HG03460 (cell line): ENCODE measurements around the gene TTC1.
"Not testable (repeated sequence)": the region's sequence is repeated elsewhere in the genome, so short reads cannot be mapped to it uniquely, and the experiment has no call there.

ENCODE experiments used
- ATAC-seq: cut with Tn5 transposase; IDR thresholded peaks from one replicate; pipeline ENCODE4 v1.9.1; 2021; ENCODE audit not compliant: unreplicated experiment

Gene TTC1

DNA sequence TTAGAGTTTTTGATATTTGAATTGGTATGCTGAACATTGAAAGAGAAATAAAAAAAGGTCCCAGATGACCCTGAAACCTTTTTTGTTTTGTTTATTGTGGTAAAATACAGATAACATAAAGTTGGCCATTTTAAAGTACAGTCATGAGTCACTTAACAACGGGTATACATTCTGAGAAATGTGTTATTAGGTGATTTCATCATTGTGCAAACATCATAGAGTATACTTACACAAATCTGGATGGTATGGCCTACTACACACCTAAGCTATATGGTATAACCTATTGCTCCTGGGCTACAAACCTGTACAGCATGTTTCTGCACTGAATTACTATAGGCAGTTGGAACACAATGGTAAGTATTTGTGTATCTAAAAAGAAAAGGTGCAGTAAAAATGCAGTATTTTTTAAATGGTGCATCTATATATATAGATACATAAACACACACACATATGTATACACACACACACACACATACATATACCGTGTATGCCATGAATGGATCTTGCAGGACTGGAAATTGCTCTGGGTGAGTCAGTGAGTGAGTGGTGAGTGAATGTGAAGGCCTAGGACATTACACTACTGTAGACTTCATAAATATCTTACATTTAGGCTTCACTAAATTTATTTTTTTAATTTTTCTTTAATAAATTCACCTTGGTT lies 31.0 kb downstream of the TTC1 start:
- ATAC-seq: no peak

DNA sequence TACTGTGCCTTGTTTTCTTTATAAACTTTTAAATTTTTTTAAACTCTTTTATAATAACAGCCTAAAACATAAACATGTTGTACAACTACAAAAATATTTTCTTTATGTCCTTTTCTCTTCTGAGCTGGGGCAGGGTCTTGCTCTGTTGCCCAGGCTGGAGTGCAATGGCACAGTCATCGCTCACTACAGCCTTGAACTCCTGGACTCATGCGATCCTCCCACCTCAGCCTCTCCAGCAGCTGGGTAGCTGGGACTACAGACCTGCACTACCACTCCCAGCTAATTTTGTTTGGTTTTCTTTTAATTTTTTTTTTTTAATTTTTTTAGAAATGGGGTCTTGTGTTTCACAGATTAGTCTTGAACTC lies 31.5 kb downstream of the TTC1 start:
- ATAC-seq: no peak

DNA sequence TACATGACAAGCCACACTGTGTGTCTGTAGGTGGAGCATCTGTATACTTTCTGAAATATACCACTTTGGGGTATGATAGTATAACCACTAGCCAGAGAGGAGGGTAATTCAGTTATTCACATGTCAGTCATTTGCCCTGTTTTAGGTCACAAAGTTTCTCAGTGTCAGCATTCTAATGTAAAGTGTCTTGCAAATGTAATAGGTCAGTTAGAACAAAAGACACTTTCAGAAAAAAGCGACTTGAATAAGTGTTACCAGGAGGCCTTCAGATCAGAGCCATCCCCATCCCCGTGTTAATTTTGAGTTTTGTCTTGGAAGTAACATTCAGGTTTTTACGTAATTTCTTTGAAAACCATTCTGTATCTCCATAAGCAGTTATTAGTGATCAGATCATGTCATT lies 33.7 kb downstream of the TTC1 start:
- no peak for ATAC-seq

DNA sequence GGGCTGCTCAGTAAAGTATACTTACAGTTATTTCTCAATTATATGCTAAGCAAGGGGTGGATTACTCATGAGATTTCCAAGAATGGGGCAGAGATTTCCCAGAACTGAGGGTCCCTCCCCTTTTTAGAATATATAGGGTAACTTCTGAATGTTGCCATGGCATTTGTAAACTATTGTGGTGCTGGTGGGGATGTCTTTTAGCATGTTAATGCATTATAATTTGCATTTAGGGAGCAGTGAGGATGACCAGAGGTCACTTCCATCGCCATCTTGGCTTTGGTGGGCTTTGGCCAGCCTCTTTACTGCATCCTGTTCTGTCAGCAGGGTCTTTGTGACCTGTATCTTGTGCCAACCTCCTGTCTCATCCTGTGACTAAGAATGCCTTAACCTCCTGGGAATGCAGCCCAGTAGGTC lies 35.5 kb downstream of the TTC1 start:
- ATAC-seq: no peak

DNA sequence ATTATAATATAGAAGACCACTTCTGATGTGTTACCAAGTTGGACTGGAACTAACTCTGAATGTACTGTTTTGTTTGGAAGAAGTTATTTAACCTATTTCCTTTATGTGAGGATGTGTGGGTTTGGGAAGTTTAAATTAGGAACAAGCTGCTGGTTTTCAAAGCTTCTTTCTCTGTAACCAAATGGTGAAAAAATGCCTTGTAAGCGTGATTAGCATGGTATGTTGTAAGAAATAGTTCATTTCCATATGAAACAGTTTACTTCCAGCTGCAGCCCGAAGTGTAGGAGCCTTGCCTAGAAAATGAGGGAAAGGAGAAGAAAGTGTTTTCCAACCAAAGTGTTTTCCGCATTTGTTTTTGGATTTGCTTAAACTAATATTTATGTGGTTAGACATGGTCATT lies 36.0 kb downstream of the TTC1 start:
- no peak for ATAC-seq

DNA sequence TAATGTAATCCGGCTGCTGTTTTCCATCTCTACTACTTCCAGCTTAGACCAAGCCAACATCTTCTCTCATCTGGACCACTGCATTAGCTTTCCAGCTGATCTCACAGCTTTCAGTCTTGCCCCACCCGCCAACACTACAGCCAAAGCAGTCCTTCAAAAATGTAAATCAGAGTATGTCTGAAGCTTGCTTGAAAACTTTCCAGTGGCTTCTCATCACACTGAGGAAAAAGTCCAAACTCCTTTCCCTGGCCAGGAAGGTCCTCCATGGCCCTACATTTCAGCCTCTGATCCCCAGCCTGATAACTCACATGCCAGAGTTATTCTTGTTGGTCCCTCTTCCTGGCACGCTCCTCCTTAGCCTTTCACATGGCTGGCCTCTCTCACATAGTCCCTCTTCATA lies 38.5 kb downstream of the TTC1 start:
- no peak for ATAC-seq

DNA sequence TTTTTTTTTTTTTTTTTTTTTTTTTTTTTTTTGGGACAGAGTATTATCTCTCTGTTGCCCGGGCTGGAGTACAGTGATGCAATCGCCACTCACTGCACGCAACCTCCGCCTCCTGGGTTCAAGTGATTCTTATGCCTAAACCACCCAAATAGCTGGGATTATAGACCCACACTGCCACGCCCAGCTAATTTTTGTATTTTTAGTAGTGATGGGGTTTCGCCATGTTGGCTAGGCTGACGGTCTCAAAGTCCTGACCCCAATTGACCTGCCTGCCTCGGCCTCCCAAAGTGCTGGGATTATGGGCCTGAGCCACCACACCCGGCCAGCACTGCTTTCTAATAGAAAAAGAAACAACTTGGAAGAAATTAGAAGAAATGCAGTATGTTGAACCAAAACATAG lies 39.2 kb downstream of the TTC1 start:
- no peak for ATAC-seq

DNA sequence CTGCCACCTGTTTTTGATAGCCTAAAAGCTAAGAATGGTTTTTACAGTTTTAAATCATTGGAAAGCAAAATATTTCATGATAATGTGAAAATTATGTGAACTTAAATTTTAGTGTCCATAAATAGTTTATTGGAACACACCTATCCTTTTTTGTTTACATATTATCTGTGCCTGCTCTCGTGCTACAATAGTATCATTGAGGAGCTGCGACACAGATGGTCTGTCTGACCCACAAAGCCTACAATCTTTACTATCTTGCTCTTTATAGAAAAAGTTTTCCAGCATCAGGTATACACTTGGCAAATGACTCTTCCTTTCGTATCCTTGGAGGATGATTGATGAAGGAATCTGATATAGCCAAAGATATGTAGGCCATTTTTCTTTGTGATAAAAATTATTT lies 40.2 kb downstream of the TTC1 start:
- ATAC-seq: no peak

DNA sequence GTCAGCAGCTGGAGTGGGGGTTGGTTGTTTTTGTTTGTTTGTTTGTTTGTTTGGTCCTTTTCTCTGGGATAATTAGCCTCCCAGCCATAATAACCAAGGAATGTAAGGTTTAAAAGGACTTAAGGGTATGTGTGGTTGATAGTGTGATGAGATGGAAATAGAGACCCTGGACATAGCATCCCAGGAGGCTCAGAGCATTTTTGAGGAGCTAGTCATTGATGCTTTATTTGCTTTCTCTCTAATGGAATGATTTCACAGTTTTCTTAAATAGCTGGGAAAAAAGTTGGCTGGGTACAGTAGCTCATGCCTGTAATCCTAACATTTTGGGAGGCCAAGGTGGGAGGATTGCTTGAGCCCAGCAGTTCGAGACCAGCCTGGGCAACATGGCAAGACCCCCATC lies 45.1 kb downstream of the TTC1 start:
- no peak for ATAC-seq

DNA sequence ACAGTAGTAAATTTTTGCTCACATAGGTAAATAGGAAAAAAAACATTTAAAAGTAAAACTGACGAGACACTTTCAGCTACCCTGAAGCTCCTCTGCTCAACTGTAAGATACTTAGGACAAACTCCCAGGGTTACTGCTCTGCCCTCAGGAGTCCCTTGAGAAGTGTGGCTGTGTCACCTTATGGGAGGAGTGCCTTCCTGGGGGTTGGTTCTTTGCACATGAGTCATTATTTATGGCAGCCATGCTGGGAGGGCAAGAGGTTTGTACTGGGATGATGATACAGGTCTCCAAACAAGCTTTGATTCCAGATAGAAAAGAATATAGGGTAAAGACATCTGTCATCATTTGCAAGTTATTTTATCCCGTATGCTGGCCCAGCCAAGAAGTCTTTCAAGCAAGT lies 45.9 kb downstream of the TTC1 start:
- ATAC-seq: no peak

DNA sequence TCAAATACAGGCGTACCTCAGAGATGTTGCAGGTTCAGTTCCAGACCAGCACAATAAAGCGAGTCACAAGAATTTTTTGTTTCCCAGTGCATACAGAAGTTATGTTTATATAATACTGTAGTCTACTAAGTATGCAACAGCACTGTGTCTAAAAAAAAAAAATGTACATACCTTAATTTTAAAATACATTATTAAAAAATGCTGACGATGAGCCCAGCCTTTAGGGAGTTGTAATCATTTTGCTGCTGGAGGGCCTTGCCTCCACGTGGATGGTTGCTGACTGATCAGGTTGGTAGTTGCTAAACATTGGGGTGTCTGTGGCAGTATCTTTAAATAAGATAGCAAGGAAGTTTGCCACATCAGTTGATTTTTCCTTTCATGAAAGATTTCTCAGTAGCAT lies 48.3 kb downstream of the TTC1 start:
- ATAC-seq: no peak

DNA sequence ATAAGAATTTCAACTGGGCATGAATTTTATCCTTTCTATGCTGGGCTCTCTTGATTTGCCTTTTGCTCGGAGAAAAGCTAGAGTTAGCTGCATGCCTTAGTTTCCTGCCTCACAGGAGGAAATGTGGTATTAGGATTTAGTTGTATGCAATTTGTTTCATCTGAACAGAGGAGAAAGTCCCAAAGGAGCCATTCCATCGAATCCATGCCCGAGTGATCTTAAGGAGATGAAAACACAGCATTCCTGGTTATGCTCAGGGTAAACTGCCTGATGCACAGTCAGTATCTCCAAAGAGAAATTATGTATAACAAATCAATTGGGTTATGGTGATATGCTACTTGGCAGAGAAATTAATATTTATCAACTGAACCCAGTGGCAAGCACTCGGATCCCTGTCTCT lies 51.1 kb downstream of the TTC1 start:
- no peak for ATAC-seq

DNA sequence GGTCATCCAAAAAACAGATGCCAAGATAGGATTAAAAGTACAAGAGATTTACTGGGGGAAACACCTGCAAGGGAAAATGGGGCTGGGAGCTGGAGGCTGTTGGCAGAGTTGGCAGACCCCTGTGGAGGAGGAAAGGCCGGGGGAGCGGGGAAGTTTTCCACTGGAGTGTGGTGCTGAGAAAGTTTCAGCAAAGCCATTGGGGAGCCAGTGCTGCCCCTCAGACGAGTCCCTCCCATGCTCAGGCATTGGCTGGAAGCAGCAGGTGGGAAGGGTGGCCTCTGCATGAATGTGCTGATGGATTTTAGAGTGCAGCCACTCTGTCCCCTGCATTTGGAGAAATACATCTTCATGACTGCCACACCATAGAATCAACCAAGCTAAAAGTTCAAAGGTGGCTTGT lies 52.8 kb downstream of the TTC1 start:
- ATAC-seq: no peak

DNA sequence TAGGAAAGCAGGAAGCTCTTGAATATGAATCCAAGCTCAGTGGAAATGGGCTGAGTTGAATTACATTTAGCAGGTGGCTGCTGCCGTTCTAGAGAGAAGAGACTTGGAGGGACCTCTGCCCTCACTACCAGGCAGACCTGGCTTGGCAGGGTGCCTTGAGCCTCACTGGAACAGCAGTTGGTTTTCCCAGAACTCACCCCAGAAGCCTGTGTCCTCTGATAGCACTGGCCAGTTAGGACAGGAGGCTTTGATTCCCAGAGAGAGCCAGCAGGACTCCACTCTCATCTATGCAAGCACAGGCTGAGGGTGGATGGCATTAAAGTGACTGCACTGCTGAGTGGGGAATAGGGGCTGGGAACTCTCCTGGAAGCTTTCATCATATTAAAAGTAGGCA lies 55.5 kb downstream of the TTC1 start:
- ATAC-seq: no peak

DNA sequence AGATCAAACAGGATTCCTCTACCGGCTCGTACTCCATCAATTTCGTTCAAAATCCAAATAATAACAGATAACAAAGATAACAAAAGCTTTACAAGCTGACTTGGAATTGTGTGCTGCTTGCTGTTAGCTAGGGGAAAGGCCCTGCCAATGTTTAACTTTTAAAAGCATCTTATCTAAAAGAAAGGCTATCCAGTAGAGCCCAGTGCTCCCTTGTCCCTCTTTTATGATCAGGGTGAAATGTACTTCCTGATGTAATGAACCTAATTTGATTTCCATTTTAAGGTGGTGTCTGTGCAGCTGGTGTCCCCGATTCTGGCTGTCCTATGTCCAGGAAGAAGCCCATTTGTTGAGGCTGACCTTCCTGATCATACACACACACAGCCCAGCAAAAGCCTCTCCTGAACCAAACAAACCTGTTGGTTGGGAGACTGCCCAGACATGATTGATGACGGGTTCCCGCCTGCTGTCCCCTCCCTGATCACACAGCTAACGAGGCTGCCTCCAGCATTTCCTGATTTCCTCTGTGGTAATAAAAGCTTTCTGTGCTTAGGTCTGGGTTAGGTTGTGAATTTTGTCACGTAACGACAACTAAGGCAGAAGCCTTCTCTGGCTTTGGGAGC lies 56.2 kb downstream of the TTC1 start:
- no peak for ATAC-seq

DNA sequence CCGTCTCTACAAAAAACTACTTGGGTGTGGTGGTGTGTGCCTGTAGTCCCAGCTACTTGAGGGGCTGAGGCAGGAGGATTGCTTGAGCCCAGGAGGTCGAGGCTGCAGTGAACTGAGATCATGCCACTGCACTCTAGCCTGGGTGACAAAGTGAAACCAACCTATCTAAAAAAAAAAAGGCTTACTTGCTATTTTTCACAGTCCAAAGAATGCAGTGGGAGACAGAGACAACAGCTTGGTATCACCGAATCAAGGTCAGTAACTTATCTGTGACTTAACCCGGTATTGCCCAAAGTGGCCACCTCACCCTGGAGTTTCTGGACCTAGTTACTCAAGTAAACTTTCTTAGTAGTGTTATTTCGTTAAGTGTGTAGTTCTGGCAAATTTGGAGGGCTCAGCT lies 60.2 kb downstream of the TTC1 start:
- ATAC-seq: not testable (repeated sequence)

DNA sequence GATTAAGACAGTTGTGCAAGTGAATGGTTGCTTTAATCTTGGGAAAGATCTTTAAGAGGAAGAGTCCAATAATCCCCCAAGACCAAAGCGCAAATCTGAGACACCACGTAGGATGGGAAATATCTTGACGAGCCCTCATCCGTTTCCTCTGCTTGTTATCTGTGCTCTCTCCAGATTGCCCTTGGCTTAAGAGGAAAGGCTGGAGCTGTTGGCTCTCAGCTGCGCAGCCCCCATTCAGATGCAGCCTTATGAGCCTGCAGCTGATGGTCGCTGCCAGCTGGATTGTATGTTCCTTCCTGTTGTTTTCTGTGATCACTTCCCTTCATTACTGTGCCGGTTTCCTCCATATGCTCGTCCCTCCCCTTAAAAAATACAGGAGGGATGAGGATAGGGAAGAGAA lies 62.6 kb downstream of the TTC1 start:
- no peak for ATAC-seq

DNA sequence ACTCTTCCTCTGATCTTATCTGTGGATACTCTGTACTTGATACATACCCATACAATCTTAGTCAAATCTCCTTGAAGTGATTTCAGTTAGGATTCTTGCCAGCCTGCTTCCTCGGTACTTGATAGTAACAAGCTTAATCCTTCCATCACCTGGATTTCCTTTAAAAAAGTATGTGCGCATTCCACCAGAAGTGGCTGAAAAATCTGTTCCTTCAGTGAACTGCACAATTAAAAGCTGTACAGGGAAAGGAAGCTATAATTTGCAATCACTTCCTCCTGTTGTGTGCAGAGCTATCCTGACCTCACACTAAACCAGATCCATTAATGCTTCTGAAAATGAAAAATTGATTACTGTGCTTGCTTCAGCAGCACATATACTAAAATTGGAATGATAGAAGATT lies 63.0 kb downstream of the TTC1 start:
- no peak for ATAC-seq

DNA sequence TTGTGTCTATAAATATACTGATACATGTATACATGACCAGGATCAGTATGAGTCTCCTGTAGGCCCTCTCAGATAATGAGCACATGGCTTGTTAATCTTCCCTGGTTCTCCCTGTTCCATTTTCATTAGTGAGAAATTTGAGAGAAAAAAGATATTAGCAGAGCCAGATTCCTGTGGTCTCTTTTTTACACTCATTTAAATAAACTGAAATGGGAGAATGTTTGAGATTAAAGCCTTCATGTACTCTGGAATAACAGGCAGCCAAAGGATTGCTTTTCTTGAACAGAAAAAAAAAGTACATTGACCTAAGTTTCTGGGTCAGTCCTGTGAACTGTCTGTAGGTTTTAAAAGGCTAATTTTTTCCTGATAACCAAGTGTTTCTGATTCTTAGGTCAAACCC lies 66.1 kb downstream of the TTC1 start:
- ATAC-seq: no peak

DNA sequence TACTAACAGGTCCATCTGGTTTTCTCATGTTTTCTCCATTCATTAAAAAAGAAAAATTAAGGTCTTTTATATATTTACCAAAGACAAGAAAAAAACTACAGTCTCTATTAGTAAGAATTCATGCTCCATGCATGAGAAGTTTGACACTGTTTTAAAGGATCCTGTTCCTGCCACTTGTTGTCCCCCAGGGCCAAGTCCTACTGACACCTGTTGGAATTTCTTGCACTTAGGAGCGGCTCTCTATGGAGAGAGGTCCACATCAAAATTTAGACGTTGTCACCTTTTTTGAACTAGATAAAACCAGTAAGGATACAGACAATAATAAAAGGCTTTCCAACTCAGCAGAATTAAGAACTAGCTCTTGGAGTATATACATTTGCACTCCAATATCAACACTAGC lies 68.1 kb downstream of the TTC1 start:
- ATAC-seq: no peak

DNA sequence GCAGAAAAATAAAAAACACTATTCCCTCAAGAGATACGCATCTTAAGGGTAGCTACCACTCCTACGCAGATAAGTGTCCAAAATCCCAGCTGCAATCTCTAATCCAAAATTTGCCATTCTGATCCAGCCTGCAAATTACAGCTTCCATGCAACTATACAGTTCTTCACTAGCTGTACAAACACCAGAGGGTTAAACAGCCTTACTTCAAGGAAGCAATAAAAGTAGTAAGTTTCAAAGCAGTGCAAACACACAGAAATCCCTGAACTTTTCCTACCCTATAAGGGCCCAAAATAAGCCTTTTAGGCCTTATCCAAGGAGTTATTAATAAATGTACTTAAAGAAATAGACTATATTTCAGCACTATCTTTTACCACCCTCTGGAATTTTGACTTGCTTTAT lies 70.8 kb downstream of the TTC1 start:
- ATAC-seq: no peak

DNA sequence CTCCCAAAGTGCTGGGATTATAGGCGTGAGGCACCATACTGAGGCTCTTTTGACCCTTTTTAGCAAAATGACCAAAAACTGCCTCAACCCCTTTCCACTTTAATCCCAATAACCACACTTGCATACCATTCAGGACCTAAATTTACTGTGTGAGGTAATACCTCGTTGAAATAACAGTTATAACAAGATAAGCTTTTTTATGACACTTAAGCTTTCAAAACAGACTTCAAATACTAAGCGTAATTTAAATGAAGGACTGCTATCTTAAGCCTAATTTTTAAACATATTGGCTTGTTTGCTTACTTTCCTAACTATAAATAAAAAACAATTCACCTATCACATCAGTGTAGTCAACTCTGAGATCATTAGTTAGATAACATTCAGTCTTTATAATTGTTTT lies 72.6 kb downstream of the TTC1 start:
- ATAC-seq: no peak
